GM12873 (cell line): ENCODE results near the gene RIIAD1.

Source experiments
- CTCF ChIP-seq: IDR thresholded peaks from 2 replicates; pipeline ENCODE4 v1.5.1; 2012; ENCODE audit warnings: low read depth, mild to moderate bottlenecking, moderate library complexity, low read length, control low read depth; ENCODE audit not compliant: insufficient read depth; ENCODE audit errors: missing control alignments

RIIAD1 gene

GRCh38 chr1:151689494-151689893, 31.8 kb upstream of the RIIAD1 start:
- no peak for TF ChIP-seq CTCF

GRCh38 chr1:151692226-151692625, 29.1 kb upstream of the RIIAD1 start:
- no peak for TF ChIP-seq CTCF

- peak; percentile 65 for TF ChIP-seq CTCF
Observed at GRCh38 chr1:151693057-151693651, 28.2 kb upstream of the RIIAD1 start.

- TF ChIP-seq CTCF: no peak
Observed at GRCh38 chr1:151701515-151701914, 19.8 kb upstream of the RIIAD1 start.

GRCh38 chr1:151702936-151703335, 18.4 kb upstream of the RIIAD1 start:
- no peak for TF ChIP-seq CTCF

- no peak for TF ChIP-seq CTCF
Observed at GRCh38 chr1:151703813-151704212, 17.5 kb upstream of the RIIAD1 start.

- no peak for TF ChIP-seq CTCF
Observed at GRCh38 chr1:151704246-151704645, 17.1 kb upstream of the RIIAD1 start.
